HG03045 (cell line): Measurements from ENCODE around the gene MAML2.
A peak's percentile ranks its signal among the peaks of the same experiment; 100 is the strongest.

Experiments
- ATAC-seq: cut with Tn5 transposase; IDR thresholded peaks from one replicate; pipeline ENCODE4 v1.9.1; 2021; ENCODE audit warnings: mild to moderate bottlenecking, moderate library complexity; ENCODE audit not compliant: unreplicated experiment

Gene MAML2

DNA sequence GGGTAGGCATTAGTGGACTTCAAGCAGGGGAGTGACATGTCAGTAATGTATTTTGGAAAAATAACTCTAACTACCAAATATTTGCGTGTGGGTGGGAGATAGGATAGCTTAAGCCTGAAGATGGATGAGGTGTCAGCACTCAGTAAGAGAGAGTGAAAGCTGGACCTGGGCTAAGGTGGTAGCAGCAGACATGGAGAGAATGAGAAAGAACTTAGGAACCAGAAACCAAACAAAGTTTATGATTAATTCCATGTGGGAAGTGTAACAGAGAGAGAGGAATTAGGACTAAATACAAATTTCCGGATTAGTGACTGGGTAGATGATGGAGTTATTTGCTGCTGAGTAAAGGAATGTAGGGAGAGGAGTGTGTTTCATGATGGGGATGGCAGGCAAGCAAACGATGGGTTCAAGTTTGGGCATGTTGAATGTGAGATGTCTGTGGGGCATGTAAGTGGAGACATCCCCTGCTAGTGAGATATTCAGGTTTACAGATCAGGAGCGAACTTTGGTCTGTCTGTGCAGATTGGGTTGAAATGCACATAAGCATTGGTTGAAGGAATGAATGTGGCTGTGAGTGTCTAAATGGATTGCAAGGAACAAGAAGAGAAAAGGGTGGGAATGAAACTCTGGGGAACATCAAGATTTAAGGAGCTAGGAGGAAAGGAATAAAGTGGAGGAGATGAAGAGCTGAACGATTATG, 233.5 kb downstream of the MAML2 start:
- no peak for ATAC-seq

DNA sequence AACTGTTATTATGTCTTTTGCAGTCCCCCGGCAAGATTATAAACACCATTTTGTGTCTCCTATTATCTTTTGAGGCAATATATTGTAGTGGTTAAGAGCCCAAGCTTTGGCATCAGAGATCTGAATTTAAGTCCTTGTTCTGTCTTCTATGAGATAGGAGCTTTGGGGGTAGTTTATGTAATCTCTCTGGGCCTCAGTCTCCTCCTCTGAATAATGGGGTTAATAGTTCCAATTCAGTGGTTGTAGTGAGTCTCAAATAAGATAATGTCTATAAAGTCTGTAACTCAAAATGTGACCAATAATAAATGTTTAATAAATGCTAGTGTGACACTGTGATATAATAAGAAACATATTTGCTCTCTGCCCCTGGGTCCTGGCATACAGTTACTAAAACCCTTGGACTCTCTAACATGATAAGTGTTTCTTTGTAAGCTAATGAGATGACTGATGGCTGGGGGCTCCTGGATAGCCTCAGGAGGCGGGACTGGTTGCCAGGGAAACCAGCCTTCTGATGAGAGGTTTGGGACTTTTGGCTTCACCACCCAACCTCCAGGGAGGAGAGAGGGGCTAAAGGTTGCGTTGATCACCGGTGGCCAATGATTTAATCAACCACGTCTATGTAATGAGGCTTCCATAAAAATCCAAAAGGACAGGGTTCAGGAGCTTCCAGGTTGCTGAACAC, 235.7 kb downstream of the MAML2 start:
- ATAC-seq, result no peak

DNA sequence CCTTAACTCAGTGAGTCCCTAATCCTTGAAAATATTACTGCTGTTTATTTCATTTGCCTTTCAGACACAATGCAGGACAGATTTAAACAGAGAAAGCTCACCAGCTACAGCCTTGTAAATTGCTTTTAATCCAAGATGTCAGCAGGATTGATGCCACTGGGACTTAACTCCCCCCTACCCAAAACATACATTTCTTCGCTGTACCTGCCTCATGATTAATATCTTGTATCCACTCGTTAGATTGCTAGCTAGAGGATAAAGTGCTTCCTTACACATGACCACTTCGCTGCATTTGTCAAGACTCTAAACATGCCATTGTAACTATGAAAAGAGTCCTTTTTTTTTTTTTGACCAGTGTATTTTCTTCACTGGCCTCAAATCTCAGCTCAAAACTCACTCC, 236.3 kb downstream of the MAML2 start:
- ATAC-seq, result no peak

DNA sequence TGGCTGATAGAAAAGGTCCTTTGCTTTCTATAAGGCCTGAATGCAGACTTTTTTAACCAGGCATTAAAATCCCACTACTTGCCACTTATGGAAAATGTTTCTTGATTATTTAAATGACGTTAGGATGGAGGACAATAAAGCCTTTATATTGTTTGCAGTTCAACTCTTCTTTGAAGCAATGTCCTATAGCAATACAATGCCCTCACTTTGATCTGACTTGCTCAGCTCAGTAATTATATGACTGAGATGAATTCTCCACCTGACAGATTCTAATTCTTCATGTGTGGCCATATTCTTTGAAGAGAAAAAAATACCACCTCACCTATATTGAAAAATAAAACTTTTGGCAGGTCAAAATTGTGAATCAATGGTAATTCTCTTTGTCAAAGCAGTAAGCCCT, 237.1 kb downstream of the MAML2 start:
- ATAC-seq, result no peak

- ATAC-seq, result no peak
These were observed 237.6 kb downstream of the MAML2 start for GRCh38 chr11:96105197-96105895.

GRCh38 chr11:96104496-96104895, 238.5 kb downstream of the MAML2 start:
- no peak for ATAC-seq

DNA sequence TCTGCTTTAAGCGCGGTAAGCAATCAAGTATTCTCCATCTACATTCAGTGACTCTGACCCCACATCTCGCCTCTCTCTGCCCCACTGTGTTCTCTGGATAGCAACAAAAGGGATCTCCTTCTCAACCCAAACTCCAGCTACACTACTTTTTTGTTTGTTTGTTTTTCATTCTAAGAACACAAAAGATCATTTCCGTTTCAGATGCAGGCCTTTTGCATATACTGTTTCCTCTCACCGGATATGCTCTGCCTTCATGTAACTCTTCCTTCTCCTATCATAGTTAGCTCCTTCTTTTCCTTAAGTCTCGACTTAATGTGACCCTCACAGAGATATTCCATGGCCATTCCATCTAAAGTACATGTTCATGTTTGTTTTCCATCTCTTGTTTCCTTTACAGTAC, 239.3 kb downstream of the MAML2 start:
- no peak for ATAC-seq

GRCh38 chr11:96103102-96103501, 239.9 kb downstream of the MAML2 start:
- ATAC-seq, result no peak

- no peak for ATAC-seq
These were observed 240.3 kb downstream of the MAML2 start for GRCh38 chr11:96102664-96103078.

- no peak for ATAC-seq
These were observed 241.8 kb downstream of the MAML2 start for GRCh38 chr11:96101146-96101545.

DNA sequence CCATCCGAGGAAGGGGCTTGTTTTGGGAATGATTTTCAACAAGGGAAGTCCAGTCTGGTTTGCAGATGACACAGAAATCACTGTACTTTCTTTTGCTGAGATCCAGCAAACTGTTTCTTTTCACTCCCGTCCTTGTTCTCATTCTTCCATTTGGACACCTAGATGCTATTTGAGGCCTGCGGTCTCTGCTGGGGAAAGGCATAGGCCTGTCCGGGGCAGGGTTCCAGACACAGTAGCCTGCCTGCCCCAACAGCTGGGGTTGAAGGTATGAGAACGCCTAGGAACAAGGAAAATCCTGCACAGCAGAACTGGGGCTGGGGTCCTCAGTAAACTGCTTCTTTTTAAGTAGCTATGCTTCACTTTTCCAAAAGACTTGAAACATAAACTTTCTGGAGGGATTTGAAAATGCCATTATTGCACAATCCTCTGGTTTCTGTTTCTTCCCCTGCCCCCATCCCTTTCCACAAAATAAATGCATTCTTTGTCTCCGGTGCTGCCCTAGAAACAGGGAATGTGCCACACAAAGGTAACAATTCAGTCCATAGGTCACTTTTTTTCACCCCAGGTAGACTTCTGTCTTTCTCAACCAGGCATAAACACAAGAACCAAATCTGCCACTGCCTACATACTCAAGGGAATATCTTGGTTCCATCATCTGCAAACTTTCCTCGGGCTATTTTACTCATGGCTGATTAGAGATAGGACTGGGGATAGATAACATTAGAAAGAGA, 244.3 kb downstream of the MAML2 start:
- ATAC-seq, result no peak

DNA sequence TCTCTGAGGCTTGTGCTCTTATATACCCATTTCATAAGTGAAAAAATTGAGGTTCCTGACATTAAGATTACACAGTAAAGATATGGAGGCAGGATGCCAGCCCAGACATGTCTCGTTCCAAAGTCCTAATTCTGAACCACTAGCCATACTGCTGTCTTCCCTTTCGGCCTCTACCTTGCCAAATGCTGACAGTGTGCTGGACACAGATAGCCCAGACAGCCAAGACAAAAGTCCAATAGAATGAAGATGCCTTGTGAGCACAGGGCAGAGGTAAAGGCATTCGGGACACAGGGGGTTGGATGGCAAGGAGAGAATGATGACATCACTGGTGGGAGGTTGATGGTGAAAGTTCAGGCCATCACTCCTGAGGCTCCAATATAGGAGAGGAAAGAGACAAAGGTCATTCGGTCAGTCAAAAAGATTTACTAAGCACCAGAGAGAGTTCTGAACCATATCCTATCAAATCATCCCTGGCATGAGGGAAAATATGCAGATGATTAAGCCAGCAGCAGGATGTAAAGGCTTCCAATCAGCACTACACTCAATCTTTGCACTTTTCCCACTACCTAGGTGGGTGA, 245.1 kb downstream of the MAML2 start:
- ATAC-seq, result no peak

DNA sequence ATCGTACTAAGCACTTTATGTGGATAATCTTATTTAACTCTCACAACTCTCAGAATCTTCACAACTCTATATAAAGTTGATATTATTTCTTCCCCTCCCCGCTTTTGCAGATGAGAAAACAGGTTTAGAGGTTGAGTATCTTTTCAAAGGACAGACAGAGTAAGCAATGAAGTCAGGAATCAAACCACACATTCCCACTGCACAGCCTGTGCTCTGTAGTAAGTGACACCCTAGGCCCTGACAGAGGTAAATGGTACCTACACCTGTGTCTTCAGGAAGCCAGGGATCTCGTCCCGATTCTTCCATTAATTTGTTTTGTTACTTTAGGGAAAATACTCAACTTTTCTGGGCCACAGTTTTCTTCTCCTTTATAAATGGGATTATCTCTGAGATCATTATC, 246.6 kb downstream of the MAML2 start:
- ATAC-seq, result no peak

DNA sequence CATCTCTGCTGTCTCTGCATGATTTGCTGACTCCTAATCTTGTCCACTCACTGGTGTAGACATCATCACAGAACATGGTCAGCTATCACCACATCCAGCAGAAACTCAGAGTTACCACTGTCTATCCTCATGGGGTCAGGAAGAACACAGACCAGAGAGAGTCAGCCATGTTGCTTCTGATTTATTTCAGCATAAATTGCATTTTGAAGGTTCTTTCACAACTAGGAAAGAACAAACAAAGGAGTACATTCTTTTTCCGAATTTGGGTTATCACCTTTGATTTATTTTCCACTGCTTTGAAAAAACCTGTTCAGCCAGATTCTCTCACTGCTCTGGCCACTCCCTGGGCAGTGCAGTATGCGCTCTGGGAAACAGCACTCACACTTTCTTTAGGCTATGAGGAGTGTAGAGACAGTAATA, 247.1 kb downstream of the MAML2 start:
- ATAC-seq, result no peak

- ATAC-seq, result no peak
These were observed 248.8 kb downstream of the MAML2 start for GRCh38 chr11:96094156-96094555.

DNA sequence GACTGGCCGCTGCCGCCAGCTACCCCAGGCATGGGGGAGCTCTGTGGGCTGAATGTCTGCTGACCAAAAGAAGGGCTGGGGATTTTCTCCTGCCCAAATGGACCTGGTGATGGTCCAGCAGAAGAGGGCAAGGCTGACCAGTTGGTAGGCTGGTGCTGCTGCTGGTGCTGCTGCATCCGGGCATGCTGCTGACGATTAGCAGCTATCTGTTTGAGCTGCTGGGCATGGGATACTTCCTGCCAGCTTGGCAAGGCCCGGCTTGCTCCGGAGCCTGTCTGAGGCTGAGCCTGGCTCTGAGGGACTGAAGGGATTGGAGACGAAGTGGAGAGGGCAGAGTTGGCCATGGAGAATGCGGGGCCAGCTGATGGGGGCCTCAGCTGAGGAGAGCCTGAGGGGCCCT, 250.5 kb downstream of the MAML2 start:
- no peak for ATAC-seq

DNA sequence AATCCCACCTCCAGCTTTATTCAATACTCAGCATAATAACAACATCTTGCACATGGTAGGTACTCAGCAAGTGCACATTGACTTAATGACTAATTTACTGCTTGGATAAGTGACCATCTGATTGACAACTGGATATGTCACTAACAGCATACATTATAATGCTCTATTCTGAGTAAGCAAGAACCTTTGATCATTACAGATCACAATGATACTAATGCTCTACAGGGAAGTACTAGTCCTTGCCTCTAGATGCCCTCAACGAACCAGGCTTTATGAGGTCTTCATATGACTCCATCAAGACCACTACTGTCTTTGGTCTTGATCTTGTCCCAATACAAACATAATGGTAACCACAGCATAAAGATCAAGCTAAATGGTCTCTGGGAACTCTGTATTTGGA, 251.5 kb downstream of the MAML2 start:
- peak; percentile 49 for ATAC-seq

DNA sequence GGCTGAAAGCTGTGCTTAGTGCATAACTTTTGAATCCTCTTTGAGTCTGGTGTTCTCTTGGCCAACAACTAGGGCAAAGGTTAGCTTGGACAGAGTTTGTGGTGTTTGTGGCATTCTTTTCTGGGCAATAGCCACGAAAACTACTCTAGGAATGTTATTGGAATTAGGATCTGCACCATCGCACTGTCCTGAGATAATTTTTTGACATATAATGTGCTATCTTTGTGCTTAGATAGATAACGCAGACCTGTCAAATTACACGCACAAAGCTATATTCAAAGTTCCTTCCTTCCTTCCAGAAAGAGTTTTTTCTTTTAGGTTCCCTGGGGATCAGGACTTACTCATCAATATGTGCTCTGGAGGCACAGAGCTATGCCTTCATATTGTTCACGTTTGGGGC, 252.3 kb downstream of the MAML2 start:
- no peak for ATAC-seq

DNA sequence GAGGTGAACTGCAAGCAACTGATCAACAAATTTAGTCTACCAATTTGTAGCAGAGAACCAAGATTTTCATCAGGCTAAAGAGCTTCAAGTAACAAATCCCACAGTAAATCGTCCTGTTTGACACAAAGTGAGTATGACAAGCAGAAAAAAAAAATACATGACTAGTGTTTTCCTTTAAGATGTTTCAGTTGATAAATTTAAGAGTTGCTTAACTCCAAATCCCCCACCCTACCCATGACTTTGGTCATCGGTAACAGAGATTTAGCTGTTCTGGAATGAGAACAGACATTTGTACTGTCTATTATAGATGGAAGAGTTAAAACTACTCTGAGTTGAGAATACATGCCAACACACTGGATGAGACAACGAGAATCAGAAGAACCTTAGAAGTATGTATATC, 254.1 kb downstream of the MAML2 start:
- ATAC-seq, result no peak

- no peak for ATAC-seq
These were observed 256.9 kb downstream of the MAML2 start for GRCh38 chr11:96086111-96086510.

DNA sequence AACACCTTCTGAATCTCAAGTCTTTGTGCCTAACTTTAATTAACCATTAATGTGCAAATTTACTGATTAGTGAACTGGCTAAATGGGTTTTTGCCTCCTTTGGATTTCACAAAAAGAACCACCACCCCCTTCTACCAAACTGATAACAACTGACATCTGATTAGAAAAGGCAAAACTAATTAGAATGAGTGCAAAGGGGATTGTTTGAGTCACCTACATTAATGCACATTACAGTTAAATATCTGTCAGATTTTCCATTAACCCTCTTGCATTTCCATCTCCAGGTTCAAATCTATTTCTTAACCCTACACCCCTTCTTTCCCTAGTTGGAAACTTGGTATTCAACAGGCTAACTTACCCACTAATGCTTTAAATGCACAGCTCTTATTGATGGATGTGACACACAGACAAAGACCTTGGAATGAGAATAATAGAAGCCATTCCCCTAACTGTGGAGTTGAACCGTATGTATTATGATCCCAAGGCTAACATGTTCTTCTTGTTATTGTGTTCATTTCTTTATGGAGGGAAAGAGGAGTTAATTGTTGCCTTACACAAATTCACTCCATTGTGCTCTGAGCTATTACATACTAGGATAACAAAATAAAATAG, 257.6 kb downstream of the MAML2 start:
- ATAC-seq, result no peak
